PC-3 (cell line): Measurements from ENCODE around the gene IPP. TPM values are rescaled to one million over a fixed set of nuclear protein-coding genes. Genes with fewer than 3 reads are reported as not detected.
A peak's percentile ranks its signal among the peaks of the same experiment; 100 is the strongest.

Source experiments
- ATAC-seq: fragments of 200-7000 bp; cut with Tn5 transposase; 2 replicates; pipeline ENCODE4 v1.9.1; 2020; ENCODE audit warnings: mild to moderate bottlenecking, moderate library complexity
- Bru-seq: library from RNA; stranded (reverse); fragments of 400-500 nt; gene quantifications from one replicate; lab custom pipeline; 2021; lab: Mats Ljungman, UMichigan
- BruChase-seq, 2 experiments: library from RNA; stranded (reverse); fragments of 400-500 nt; gene quantifications; one replicate each; lab custom pipeline; 2021; lab: Mats Ljungman, UMichigan
- BruUV-seq: library from RNA; stranded (reverse); fragments of 400-500 nt; replicated peaks from 2 replicates; lab custom pipeline; 2021; lab: Mats Ljungman, UMichigan
- CTCF ChIA-PET: fragments of 300-600 bp; sonication (Branson Sonifier 250); formaldehyde crosslinking; loops from one replicate; lab custom pipeline; 2022; ENCODE audit warnings: antibody characterized with exemption; lab: Charles Lee
- POLR2A ChIA-PET: fragments of 300-600 bp; sonication (Branson Sonifier 250); formaldehyde crosslinking; loops from one replicate; lab custom pipeline; 2022; ENCODE audit warnings: antibody characterized with exemption; ENCODE audit not compliant: unreplicated experiment; lab: Charles Lee
- DNase-seq: peaks from one replicate; pipeline ENCODE4 v3.0.0-alpha.2; 2015
- H2AFZ ChIP-seq: fragments of 300-600 bp; sonication (generic); 2 replicates; pipeline ENCODE4 v1.6.0; 2016; ENCODE audit warnings: antibody characterized with exemption, low read length
- H3F3A ChIP-seq: fragments of 300-600 bp; sonication (generic); one replicate; pipeline ENCODE4 v1.6.0; 2017; ENCODE audit warnings: antibody characterized with exemption, low read length, control low read depth, mild to moderate bottlenecking; ENCODE audit not compliant: unreplicated experiment
- H3K27ac ChIP-seq: fragments of 300-600 bp; sonication (generic); 2 replicates; pipeline ENCODE4 v1.5.1; 2016; ENCODE audit warnings: mild to moderate bottlenecking, low read length
- H3K27me3 ChIP-seq: fragments of 300-600 bp; sonication (generic); 2 replicates; pipeline ENCODE4 v1.6.1; 2016; ENCODE audit warnings: low read length, mixed read lengths
- H3K36me3 ChIP-seq: fragments of 300-600 bp; sonication (generic); 2 replicates; pipeline ENCODE4 v1.6.1; 2016; ENCODE audit warnings: low read depth, mixed run types, low read length, mixed read lengths
- H3K4me1 ChIP-seq: fragments of 300-600 bp; sonication (generic); 2 replicates; pipeline ENCODE4 v1.5.1; 2016; ENCODE audit warnings: low read length; ENCODE audit not compliant: insufficient read depth
- H3K4me2 ChIP-seq: fragments of 300-600 bp; sonication (generic); 2 replicates; pipeline ENCODE4 v1.6.0; 2016; ENCODE audit warnings: low read length
- H3K4me3 ChIP-seq: fragments of 300-600 bp; sonication (generic); 2 replicates; pipeline ENCODE4 v1.5.1; 2016; ENCODE audit warnings: mild to moderate bottlenecking, low read length, mixed read lengths
- H3K79me2 ChIP-seq: fragments of 300-600 bp; sonication (generic); 2 replicates; pipeline ENCODE4 v1.6.1; 2017; ENCODE audit warnings: low read length, mixed read lengths
- H3K9ac ChIP-seq: fragments of 300-600 bp; sonication (generic); 2 replicates; pipeline ENCODE4 v1.6.0; 2016; ENCODE audit warnings: mild to moderate bottlenecking, low read length
- H3K9me2 ChIP-seq: fragments of 300-600 bp; sonication (generic); replicated peaks from 2 replicates; pipeline ENCODE4 v1.6.1; 2016; ENCODE audit warnings: mixed run types, low read length, mixed read lengths
- H3K9me3 ChIP-seq: fragments of 300-600 bp; sonication (generic); 2 replicates; pipeline ENCODE4 v1.6.1; 2016; ENCODE audit warnings: low read length, mixed read lengths
- H4K20me1 ChIP-seq: fragments of 300-600 bp; sonication (generic); 2 replicates; pipeline ENCODE4 v1.6.1; 2016; ENCODE audit warnings: low read length, mixed read lengths
- EZH2 ChIP-seq: fragments of 300-600 bp; sonication (generic); IDR thresholded peaks from one replicate; pipeline ENCODE4 v1.6.1; 2017; ENCODE audit warnings: antibody characterized with exemption, mild to moderate bottlenecking, low read length; ENCODE audit not compliant: unreplicated experiment
- EZH2phosphoT487 ChIP-seq: fragments of 300-600 bp; sonication (generic); IDR thresholded peaks from 2 replicates; pipeline ENCODE4 v1.6.1; 2018; ENCODE audit warnings: mild to moderate bottlenecking, antibody characterized with exemption, low read length, borderline replicate concordance
- intact Hi-C: fragments of 100-400 bp; cut with micrococcal nuclease; formaldehyde crosslinking; loops from 2 replicates; pipeline ENCODE4 v1.9.0; 2023
- long read RNA-seq: library from polyadenylated mRNA; unstranded; transcript quantifications from one replicate; pipeline ENCODE4 v2.0.0, GENCODE V29; 2021; ENCODE audit not compliant: unreplicated experiment
- total RNA-seq: library from RNA; depleted of rRNA; stranded (reverse); fragments of >200 nt; gene quantifications from 2 replicates; pipeline ENCODE4 v1.2.3, GENCODE V29; 2014; rRNA removed
- TF ChIP-seq, protein P1 (sequence below): fragments of 300-600 bp; sonication (generic); conservative IDR thresholded peaks from 2 replicates; pipeline ENCODE4 v1.5.1; 2017; ENCODE audit warnings: antibody characterized with exemption, low read depth, mild to moderate bottlenecking, low read length

IPP gene
- total RNA-seq, result 6.6 and 8.8 TPM in 2 replicates
- Bru-seq, nascent RNA, result percentile 56 among the genes with signal in this experiment
- BruChase-seq, experiment 1, labeled RNA remaining after a 6-hour chase, result percentile 58 among the genes with signal in this experiment
- percentile 54 among the genes with signal in this experiment for BruChase-seq, experiment 2, labeled RNA remaining after a 2-hour chase
- long read RNA-seq, transcript IPP-202 (9 exons, 3,113 nt), result major isoform, 25 of 58 reads
- long read RNA-seq, partial matches to known transcripts, result 6 of 58 reads
- long read RNA-seq, other reads (novel, unspliced or antisense), result 25 of 58 reads

- peak within 1 kb of the TSS; percentile 93 for H3K4me3 ChIP-seq
- peak within 1 kb of the TSS; percentile 99 for H3K4me2 ChIP-seq
- intact Hi-C loops, result loop anchor here (1.0 to 2.0 kb wide), 3 partner anchors 52 to 122 kb away; partner anchors contain the start of genes MAST2 and TMEM69
- H3K27me3 ChIP-seq, result no peaks in the 10 kb centered on the region
- H3K9ac ChIP-seq, result peak within 1 kb of the TSS; percentile 98
- H3F3A ChIP-seq, result no peaks in the 10 kb centered on the region
- H3K9me3 ChIP-seq, result no peaks in the 10 kb centered on the region
- ATAC-seq (peak; percentile 98), DNase-seq (peak; percentile 98)
- H3K79me2 ChIP-seq, result peaks cover 10% of the 10 kb centered on the region
- no peaks in the 10 kb centered on the region for H3K36me3 ChIP-seq
- no peaks in the 10 kb centered on the region for H3K9me2 ChIP-seq
- peak within 1 kb of the TSS; percentile 79 for H3K27ac ChIP-seq
- POLR2A ChIA-PET, result interaction anchor here (0.7 kb wide), 1 partner anchor 10 kb away, joined by 3 read pairs; no protein-coding TSS in a partner anchor
- no peaks in the 10 kb centered on the region for H4K20me1 ChIP-seq
- BruUV-seq, result no TSS peak
- H3K4me1 ChIP-seq, result peaks cover 9% of the 10 kb centered on the region
- CTCF ChIA-PET, result interaction anchor here (0.6 kb wide), 1 partner anchor 94 kb away, joined by 3 read pairs; no protein-coding TSS in a partner anchor
- TF ChIP-seq, protein P1, sequence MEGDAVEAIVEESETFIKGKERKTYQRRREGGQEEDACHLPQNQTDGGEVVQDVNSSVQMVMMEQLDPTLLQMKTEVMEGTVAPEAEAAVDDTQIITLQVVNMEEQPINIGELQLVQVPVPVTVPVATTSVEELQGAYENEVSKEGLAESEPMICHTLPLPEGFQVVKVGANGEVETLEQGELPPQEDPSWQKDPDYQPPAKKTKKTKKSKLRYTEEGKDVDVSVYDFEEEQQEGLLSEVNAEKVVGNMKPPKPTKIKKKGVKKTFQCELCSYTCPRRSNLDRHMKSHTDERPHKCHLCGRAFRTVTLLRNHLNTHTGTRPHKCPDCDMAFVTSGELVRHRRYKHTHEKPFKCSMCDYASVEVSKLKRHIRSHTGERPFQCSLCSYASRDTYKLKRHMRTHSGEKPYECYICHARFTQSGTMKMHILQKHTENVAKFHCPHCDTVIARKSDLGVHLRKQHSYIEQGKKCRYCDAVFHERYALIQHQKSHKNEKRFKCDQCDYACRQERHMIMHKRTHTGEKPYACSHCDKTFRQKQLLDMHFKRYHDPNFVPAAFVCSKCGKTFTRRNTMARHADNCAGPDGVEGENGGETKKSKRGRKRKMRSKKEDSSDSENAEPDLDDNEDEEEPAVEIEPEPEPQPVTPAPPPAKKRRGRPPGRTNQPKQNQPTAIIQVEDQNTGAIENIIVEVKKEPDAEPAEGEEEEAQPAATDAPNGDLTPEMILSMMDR, result no peak
- TF ChIP-seq EZH2, result no peak
- no peak for TF ChIP-seq EZH2phosphoT487
- peak within 1 kb of the TSS; percentile 97 for H2AFZ ChIP-seq
Measured at GRCh38 chr1:45750298-45751038, at the start of gene IPP. Gene IPP, minus strand, starts transcription at chr1:45750653. Its CDS starts 4,242 bp downstream, at chr1:45746411.

DNA sequence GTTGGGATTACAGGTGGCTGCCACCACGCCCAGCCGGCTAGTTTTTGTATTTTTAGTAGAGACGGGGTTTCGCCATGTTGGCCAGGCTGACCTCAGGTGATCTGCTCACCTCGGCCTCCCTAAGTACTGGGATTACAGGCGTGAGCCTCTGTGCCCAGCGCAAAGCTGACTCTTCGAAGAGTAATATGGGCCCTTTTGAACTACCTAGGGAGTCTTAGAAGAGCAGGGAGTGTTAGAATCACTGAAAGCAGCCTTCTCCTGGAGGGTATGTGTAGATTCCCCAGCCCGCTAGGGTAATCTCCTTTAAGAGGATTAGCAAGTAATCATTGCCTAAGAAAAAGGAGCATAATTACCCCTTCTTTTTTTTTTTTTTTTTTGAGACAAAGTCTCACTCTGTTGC lies 46.5 kb upstream of the IPP start:
- TF ChIP-seq EZH2phosphoT487, result no peak
- TF ChIP-seq, protein P1, result no peak
- TF ChIP-seq EZH2, result no peak
- no TSS peak for BruUV-seq
- Histone ChIP-seq H3K27me3 (no peaks in the 10 kb centered on the region), H2AFZ (no peak overlapping the region), H3F3A (no peaks in the 10 kb centered on the region), H3K36me3 (no peaks in the 10 kb centered on the region), H3K9me2 (no peaks in the 10 kb centered on the region), H3K4me2 (no peak overlapping the region), H3K79me2 (no peaks in the 10 kb centered on the region), H3K4me1 (peaks cover under 1% of the 10 kb centered on the region; the same call in 1 of the 2 replicates), H3K27ac (no peak overlapping the region), H3K4me3 (no peak overlapping the region), H3K9ac (no peak overlapping the region), H3K9me3 (no peaks in the 10 kb centered on the region), H4K20me1 (no peaks in the 10 kb centered on the region)
- no peak for ATAC-seq
- POLR2A ChIA-PET, result no interaction called here
- CTCF ChIA-PET, result no interaction called here
- intact Hi-C loops, result no loop called here
- no peak for DNase-seq
